HUES6 (cell line): ENCODE measurements around the gene SMIM26.

Source experiments
- H3K27ac ChIP-seq: 2 replicates; pipeline ENCODE4 v1.7.0; 2013; ENCODE audit warnings: low read depth, mild to moderate bottlenecking, low read length, inconsistent platforms
- H3K27me3 ChIP-seq: 2 replicates; pipeline ENCODE4 v1.6.1; 2013; ENCODE audit warnings: low read length; ENCODE audit not compliant: control insufficient read depth, insufficient read depth
- H3K36me3 ChIP-seq: 2 replicates; pipeline ENCODE4 v1.6.1; 2013; ENCODE audit warnings: low read length; ENCODE audit not compliant: control insufficient read depth, insufficient read depth
- H3K4me1 ChIP-seq: 2 replicates; pipeline ENCODE4 v1.6.1; 2013; ENCODE audit warnings: low read length; ENCODE audit not compliant: control insufficient read depth, insufficient read depth
- H3K4me3 ChIP-seq: 2 replicates; pipeline ENCODE4 v1.5.1; 2013; ENCODE audit warnings: low read depth, low read length
- H3K9ac ChIP-seq: one replicate; pipeline ENCODE4 v1.6.1; 2013; ENCODE audit warnings: mild to moderate bottlenecking, low read length
- H3K9me3 ChIP-seq: 2 replicates; pipeline ENCODE4 v1.6.1; 2013; ENCODE audit warnings: low read depth, low read length; ENCODE audit not compliant: control insufficient read depth, insufficient read depth

Gene SMIM26

DNA sequence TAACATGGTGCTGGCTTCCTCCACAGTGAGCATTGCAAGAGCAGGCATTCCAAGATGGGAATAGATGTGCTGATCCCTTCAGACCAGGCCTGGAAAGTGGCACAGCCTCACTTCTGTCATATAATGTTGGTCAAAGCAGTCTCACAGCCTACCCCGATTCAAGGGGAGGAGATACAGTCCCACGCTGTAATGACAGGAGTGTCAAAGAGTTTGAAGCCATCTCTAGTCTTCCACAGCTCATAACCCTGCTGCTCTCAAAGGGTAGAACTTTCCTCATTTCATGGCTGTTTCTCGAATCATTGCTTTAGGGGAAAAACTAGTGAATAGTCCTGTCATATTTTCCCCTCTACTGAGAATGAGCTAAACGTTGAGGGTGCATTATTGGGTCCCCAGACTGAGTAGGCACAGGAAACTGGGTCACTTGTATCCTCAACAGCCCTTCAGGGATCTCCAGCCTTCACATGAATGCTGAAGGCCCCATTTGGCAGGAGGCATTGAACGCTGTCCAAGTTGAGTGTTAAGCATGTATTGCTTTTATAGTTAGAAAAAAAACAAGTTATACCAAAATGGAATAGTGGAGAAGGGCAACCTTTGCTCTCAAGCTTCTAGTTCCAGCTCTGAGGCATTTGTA, 47.9 kb downstream of the SMIM26 start:
- no peaks in the 10 kb centered on the region for H3K4me1 ChIP-seq
- H3K9me3 ChIP-seq, result no peaks in the 10 kb centered on the region; the same call in 1 of the 2 replicates
- no peak overlapping the region for H3K27ac ChIP-seq
- H3K4me3 ChIP-seq, result no peak overlapping the region
- no peaks in the 10 kb centered on the region for H3K27me3 ChIP-seq
- no peak overlapping the region for H3K9ac ChIP-seq
- peaks cover 3% of the 10 kb centered on the region; the same call in 1 of the 2 replicates for H3K36me3 ChIP-seq
